SJCRH30 (cell line): ENCODE data around the gene SFTPA1. TPM values are rescaled to one million over a fixed set of nuclear protein-coding genes. Genes with fewer than 3 reads are reported as not detected.
A peak's percentile ranks its signal among the peaks of the same experiment; 100 is the strongest.
"Not testable (repeated sequence)": the region's sequence is repeated elsewhere in the genome, so short reads cannot be mapped to it uniquely, and the experiment has no call there.

Experiments used
- DNase-seq, 2 experiments: peaks; one replicate each; pipeline ENCODE4 v3.0.0-alpha.2; 2015 to 2020
- H3K27ac ChIP-seq: fragments of 250-450 bp; sonication (Bioruptor Pico); 2 replicates; pipeline ENCODE4 v1.5.1; 2020; ENCODE audit warnings: mild to moderate bottlenecking, moderate library complexity
- H3K27me3 ChIP-seq: fragments of 250-450 bp; sonication (Bioruptor Pico); 2 replicates; pipeline ENCODE4 v1.5.1; 2020; ENCODE audit warnings: mild to moderate bottlenecking, moderate library complexity
- H3K36me3 ChIP-seq: fragments of 250-450 bp; sonication (Bioruptor Pico); 2 replicates; pipeline ENCODE4 v1.5.1; 2020; ENCODE audit warnings: mild to moderate bottlenecking, moderate library complexity
- H3K4me1 ChIP-seq: fragments of 250-450 bp; sonication (Bioruptor Pico); 2 replicates; pipeline ENCODE4 v1.5.1; 2020; ENCODE audit warnings: mild to moderate bottlenecking, moderate library complexity
- H3K4me3 ChIP-seq: fragments of 250-450 bp; sonication (Bioruptor Pico); 2 replicates; pipeline ENCODE4 v1.5.1; 2020; ENCODE audit warnings: mild to moderate bottlenecking, moderate library complexity
- H3K9me3 ChIP-seq: fragments of 250-450 bp; sonication (Bioruptor Pico); replicated peaks from 2 replicates; pipeline ENCODE4 v1.5.1; 2020; ENCODE audit warnings: mild to moderate bottlenecking, moderate library complexity
- total RNA-seq: library from RNA; depleted of rRNA; stranded (reverse); fragments of >200 nt; shearing (Covaris generic); gene quantifications from 2 replicates; pipeline ENCODE4 v1.2.3, GENCODE V29; 2014; rRNA removed

The SFTPA1 gene
- not detected in 2 replicates for total RNA-seq

DNA sequence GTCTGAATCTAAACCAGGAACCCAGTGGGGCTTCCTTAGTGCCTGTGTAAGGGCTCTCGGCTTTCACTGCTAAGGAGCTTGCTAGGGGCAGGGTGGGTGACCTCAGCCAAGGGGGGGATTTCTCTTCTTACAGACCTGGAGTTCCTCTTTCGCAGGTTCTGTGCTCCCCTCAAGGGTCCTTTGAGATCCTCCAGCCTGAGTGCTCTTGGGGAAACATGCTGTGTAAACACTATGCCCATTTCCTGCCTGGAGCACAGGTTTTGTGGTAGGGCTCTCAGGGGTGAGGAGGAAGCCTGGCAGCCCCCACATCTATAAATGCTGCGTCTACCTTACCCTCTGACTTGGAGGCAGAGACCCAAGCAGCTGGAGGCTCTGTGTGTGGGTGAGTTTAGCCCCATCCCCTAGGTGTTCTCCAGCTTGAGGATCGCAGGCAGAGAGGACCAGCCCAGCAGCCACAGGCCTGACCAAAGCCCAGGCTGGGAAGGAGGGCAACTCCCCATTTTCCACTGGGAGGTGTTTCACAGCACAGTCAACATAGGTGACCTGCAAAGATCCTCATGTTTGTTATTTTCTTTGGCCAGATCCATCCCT, at the start of gene SFTPA1:
Gene SFTPA1, plus strand, starts transcription at position 339 of the 591 bp plus-strand sequence. CDS start 887 bp downstream, outside the sequence.
- Histone ChIP-seq H3K27me3 (no peaks in the 10 kb centered on the region), H3K36me3 (no peaks in the 10 kb centered on the region), H3K4me1 (no peaks in the 10 kb centered on the region), H3K9me3 (no peaks in the 10 kb centered on the region), H3K4me3 (no peak within 1 kb of the TSS), H3K27ac (no peak within 1 kb of the TSS)
- no peak for DNase-seq

DNA sequence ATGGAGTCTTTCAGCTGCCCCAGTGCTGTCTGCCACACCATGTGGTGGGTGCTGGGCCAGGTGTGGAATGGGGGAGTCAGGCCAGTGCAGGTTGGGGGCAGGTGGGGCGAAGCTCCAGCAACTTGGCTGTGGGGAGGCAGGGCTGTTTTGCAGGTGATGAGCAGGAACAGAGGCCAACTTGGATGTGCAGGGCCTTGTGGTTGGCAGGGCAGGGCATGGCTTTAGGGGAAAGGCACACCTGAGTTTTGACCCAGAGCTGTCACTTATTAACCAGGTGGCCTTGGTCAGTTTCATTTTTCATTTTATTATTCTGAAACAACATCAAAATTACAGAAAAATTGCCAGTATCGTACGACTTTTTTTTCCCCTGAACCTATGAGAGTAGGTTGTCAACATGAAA, 49.5 kb upstream of the SFTPA1 start:
- Histone ChIP-seq H3K9me3 (no peaks in the 10 kb centered on the region), H3K4me3 (no peak overlapping the region), H3K27me3 (no peaks in the 10 kb centered on the region), H3K27ac (no peak overlapping the region), H3K4me1 (no peaks in the 10 kb centered on the region), H3K36me3 (no peaks in the 10 kb centered on the region)
- no peak for DNase-seq

DNA sequence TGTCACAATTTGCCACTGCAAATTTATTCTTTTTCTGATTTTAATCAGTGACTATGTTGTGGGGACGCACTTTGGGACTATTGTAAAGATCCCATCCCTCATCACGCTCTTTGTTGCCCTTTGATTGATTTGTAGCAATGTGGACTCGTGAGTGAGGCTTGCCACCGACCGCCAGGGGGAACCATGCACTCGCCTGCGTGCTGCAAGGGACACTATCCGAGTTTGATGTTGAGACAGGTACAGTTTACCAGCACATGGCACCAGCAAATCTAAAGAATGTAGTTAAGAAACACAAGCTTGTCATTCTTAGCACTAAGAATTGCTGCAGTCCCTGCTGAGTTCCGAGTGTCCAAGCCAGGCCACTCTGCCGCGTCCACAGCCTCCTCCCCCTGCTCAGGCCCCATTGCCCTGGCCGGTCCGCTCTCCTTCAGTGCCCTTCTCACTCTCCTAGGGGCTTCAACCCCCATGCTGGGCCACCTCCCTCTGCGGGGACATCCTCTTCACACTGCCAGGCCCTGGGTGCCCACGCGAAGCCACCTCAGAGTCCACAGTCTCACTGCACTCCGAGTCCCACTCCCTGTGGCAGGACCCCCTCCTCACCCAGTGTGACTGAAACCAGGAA, 48.5 kb upstream of the SFTPA1 start:
- no peak overlapping the region for H3K27ac ChIP-seq
- no peak overlapping the region for H3K4me3 ChIP-seq
- no peaks in the 10 kb centered on the region for H3K9me3 ChIP-seq
- H3K4me1 ChIP-seq: no peaks in the 10 kb centered on the region
- H3K27me3 ChIP-seq: no peaks in the 10 kb centered on the region
- H3K36me3 ChIP-seq: no peaks in the 10 kb centered on the region
- DNase-seq: peak; percentile 42 to 66

DNA sequence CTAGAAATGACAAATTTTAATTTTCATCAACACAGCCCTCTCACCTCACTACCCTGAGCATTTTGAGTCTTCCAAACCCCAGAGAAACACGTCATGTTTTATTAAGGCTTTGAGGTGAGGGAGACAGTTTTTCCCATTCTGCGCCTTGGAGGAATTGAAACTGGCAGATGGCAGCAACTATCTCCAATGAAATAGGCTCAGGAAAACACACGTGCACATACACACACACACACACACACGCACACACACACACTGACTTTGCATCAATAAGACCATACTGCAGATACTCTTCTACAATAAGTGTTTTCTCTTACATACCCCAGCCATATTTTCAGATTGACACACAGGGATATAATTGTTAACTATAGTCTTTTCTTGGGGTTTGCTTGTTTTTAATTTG, 47.3 kb upstream of the SFTPA1 start:
- no peak overlapping the region for H3K27ac ChIP-seq
- no peak overlapping the region for H3K4me3 ChIP-seq
- H3K9me3 ChIP-seq: no peaks in the 10 kb centered on the region
- no peak for DNase-seq
- H3K4me1 ChIP-seq: no peaks in the 10 kb centered on the region
- no peaks in the 10 kb centered on the region for H3K27me3 ChIP-seq
- H3K36me3 ChIP-seq: no peaks in the 10 kb centered on the region

DNA sequence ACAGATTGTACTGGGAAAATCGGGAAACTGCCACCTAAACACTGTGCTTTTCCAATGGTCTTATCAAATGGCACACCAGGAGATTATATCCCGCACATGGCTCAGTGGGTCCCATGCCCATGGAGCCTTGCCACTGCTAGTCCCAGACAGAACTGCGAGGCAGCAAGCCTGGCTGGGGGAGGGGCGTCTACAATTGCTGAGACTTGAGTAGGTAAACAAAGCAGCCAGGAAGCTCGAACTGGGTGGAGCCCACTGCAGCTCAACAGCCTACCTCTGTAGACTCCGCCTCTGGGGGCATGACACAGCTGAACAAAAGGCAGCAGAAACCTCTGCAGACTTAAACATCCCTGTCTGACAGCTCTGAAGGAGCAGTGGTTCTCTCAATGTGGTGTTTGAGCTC, 40.1 kb upstream of the SFTPA1 start:
- DNase-seq, H3K4me3 ChIP-seq: not testable (repeated sequence)

DNA sequence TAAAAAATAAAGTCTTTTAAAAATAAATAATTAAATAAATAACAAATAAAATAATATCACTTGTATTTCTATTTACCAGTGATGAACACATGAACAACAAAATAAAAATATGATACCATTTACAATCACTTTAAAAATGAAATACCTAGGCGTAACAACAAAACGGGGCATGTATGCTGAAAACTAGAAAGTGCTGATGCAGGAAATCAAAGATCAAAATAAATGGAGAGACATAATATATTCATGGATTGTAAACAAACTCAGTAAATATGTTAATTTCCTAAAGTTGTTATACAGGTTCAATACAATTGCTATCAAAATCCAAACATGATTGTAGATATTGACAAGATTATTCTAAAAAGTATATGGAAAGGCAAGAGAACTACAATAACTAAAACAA, 31.4 kb upstream of the SFTPA1 start:
- Histone ChIP-seq H3K9me3 (peaks cover 10% of the 10 kb centered on the region), H3K36me3 (no peaks in the 10 kb centered on the region), H3K27me3 (no peaks in the 10 kb centered on the region), H3K4me1 (no peaks in the 10 kb centered on the region), H3K4me3 (no peak overlapping the region), H3K27ac (no peak overlapping the region)
- no peak for DNase-seq

More for the DNA sequence above, 40.1 kb upstream of the SFTPA1 start:
- not testable (repeated sequence) for H3K36me3 ChIP-seq, H3K27me3 ChIP-seq, H3K4me1 ChIP-seq, H3K27ac ChIP-seq, H3K9me3 ChIP-seq

DNA sequence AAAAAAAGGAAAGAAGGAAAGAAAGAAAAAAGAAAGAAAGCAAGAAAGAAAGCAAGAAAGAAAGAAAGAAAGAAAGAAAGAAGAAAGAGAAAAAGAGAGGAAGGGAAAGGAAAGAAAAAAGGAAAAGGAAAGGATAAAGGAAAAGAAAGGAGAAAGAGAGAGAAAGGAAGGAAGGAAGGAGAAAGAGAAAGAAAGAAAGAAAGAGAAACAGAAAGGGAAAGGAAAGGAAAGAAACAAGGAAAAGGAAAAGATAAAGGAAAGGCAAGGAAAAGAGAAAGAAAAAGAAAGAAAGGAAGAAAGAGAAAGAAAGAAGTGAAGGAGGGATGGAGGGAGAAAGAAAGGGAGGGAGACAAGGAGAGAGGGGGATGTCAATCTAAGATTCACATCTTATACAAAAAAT, 29.7 kb upstream of the SFTPA1 start:
- peaks cover 5% of the 10 kb centered on the region for H3K9me3 ChIP-seq
- H3K4me3 ChIP-seq: no peak overlapping the region
- no peaks in the 10 kb centered on the region for H3K4me1 ChIP-seq
- H3K27ac ChIP-seq: no peak overlapping the region
- H3K27me3 ChIP-seq: no peaks in the 10 kb centered on the region
- H3K36me3 ChIP-seq: no peaks in the 10 kb centered on the region
- no peak for DNase-seq

DNA sequence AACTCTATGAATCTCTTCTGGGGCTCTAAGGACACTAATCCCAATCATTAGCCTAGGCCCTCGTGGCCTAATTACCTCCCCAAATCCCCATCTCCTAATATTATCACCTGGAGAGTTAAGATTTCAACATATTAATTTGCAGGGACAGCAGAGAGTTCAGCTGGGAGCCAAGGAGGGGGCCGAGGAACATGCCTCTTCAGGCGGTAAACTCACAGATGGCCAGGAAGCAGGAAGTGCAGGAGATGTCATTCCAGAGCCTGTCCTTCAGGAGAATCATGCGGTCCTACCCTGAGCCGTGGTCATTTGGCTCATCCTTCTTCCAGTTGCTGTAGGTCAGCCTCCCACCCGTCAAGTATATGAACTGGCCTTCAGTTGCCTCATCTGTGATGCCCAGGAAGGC, 28.6 kb upstream of the SFTPA1 start:
- Histone ChIP-seq H3K9me3 (peaks cover 5% of the 10 kb centered on the region), H3K4me3 (no peak overlapping the region), H3K27me3 (no peaks in the 10 kb centered on the region), H3K27ac (no peak overlapping the region), H3K4me1 (no peaks in the 10 kb centered on the region), H3K36me3 (no peaks in the 10 kb centered on the region)
- no peak for DNase-seq

DNA sequence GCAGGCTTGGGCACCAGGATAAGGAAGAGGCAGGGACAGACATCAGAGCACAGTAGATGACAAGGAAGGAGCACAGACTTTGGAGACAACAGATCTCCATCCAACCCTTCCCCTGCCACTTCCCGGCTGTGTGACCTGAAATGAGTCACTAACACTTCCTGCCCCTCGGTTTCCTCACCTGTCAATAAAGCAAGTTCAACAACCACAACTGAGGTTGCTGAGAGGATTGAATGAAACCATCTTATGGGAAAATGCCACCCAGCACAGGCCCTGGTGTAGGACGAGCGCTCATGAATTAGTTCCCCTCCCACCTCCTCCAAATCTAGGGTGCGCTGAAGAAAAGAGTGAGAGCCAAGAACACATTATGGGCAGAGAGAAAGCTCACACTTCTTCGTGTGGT, 27.8 kb upstream of the SFTPA1 start:
- not testable (repeated sequence) for H3K36me3 ChIP-seq, H3K27ac ChIP-seq, H3K27me3 ChIP-seq, H3K4me1 ChIP-seq, H3K4me3 ChIP-seq, DNase-seq, H3K9me3 ChIP-seq

DNA sequence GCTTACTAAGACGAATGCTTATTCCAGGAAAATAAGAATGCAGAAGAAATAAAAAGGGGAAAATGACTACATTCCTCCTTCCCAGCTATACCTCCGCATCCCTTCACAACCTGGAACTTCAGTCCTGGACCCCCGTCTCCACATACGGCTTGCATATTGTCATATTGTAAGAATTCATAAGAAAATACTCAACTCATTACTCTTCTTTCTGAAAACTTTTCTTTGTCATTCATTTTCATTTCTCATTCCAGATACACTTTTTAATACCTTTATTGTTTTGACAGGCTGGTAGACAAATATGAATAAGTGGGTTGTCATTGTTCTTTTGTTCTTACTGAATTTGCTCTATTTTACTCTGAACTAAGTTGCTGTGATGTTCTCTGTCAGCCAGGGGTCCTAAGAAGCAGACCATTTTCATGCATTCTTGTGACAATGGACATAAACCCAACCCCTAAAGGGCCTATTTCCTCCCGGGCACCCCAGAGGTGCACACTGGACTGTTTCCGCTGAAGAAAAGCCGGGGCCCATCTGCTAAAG, 27.2 kb upstream of the SFTPA1 start:
- Histone ChIP-seq H3K4me3 (no peak overlapping the region), H3K36me3 (no peaks in the 10 kb centered on the region), H3K9me3 (no peaks in the 10 kb centered on the region), H3K4me1 (no peaks in the 10 kb centered on the region), H3K27ac (no peak overlapping the region), H3K27me3 (no peaks in the 10 kb centered on the region)
- no peak for DNase-seq

DNA sequence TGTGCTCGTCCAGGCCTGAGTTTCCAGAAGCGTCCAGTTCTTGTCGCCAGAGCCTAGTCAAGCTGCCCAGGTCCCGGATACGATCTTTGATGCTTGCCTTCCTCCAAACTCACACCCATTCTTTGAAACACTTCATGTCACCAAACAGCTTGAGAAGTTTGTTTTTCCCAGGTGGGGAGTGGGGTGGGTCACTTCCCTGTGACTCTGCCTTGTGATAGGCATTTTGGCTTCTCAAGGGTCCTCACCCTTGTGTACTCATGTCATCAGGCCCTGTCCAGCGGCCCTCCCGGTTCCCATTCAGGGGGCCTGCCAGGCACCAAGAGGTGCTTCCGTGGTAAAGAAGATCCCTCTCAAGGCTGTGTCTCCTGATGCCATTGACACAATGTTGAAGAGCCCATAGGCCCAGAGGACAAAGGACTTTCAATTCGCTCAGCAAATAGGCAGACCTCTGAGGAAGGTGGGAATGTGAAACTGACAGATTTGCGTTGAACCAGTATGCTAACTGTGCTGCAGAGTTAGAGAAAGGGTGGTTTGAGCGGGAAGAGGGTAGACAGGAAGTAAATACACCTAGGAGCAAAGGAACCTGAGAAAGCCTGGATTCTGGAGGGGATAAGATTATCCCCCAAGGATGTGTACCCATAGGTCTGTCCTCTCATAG, 24.7 kb upstream of the SFTPA1 start:
- no peaks in the 10 kb centered on the region for H3K9me3 ChIP-seq
- no peaks in the 10 kb centered on the region for H3K27me3 ChIP-seq
- H3K4me3 ChIP-seq: no peak overlapping the region
- DNase-seq: no peak
- no peaks in the 10 kb centered on the region for H3K4me1 ChIP-seq
- no peaks in the 10 kb centered on the region for H3K36me3 ChIP-seq
- no peak overlapping the region for H3K27ac ChIP-seq

DNA sequence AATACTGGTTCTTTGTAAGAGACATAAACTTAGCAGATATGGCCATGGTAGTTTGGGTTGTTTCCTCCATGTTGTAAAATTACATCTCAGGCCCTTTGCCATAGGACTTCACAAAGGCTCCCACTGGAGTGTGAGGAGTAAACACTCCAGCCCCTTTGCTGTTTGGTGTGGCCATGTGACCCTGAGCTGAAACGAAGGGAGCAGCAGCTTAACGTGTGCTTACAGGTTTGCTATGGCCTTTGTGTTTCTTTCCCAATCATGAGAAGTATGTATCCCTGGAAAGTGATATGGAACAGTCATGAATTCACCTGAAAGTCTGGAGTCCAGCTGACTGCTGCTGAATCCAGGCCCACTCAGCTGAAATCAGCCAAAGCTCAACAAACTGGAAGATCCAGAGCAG, 23.8 kb upstream of the SFTPA1 start:
- no peak overlapping the region for H3K27ac ChIP-seq
- no peak for DNase-seq
- H3K4me3 ChIP-seq: no peak overlapping the region
- no peaks in the 10 kb centered on the region for H3K4me1 ChIP-seq
- H3K9me3 ChIP-seq: no peaks in the 10 kb centered on the region
- H3K36me3 ChIP-seq: no peaks in the 10 kb centered on the region
- H3K27me3 ChIP-seq: no peaks in the 10 kb centered on the region

DNA sequence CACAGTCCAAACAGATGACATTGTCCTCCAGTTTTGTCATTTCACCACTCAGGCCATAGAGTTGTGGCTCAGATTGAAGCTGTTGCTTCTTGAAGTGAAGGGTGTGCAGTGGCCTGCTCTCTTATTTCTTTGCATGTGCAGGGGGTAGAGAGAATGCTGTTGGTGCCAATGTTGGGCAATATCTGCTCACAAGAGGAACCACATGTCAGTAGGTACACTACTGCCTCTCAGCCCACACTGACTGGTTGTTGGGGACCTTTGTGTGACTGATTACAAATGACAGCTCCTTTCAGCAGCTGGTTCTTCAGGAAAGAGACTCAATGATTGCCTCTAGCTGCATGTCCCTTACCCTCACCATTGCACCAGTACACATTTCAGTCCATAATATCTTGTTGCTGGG, 21.9 kb upstream of the SFTPA1 start:
- Histone ChIP-seq H3K4me1 (no peaks in the 10 kb centered on the region), H3K36me3 (no peaks in the 10 kb centered on the region), H3K27me3 (no peaks in the 10 kb centered on the region), H3K27ac (no peak overlapping the region), H3K9me3 (peaks cover 2% of the 10 kb centered on the region; the same call in 1 of the 2 replicates), H3K4me3 (no peak overlapping the region)
- no peak for DNase-seq

DNA sequence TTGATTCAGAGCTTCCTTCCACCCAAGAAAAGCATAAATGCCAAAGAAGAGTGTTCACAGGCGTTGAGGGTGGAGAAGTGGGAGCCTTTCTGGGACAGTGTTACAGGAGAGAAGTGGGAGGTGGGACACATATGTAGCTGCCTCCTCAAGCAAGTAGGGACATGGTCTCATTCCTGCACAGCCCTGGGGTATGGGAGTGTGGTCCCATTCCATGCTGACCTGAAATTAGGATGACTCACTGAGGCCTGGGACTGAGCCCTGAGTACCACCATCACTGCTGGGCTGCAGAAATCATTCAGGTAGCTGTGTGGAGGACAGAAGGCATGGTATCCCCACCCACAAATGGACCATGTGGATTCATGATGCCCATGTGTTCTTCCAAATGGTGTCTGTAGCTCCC, 17.4 kb upstream of the SFTPA1 start:
- DNase-seq: no peak

DNA sequence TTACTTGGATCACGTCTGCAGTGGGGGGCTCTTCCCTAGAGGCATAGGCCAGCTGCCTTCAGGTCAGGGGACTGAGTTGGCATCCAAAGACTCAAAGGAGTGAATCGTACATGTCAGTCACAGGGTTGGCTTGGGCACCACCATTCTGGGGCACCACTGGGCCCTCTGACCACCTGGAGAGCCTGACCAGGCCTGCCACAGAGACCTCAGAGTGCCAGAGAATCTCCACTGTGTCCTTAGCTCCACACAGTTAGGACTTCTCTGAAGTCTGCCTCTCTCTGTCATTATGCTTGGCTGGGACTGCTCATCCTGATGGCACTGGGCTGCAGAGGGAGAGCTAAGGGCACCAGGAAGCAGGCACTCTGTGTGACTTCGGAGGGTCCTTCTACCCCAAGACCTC, 16.2 kb upstream of the SFTPA1 start:
- H3K4me1 ChIP-seq, H3K27me3 ChIP-seq, DNase-seq, H3K36me3 ChIP-seq, H3K27ac ChIP-seq, H3K4me3 ChIP-seq: not testable (repeated sequence)
- H3K9me3 ChIP-seq: peaks cover 17% of the 10 kb centered on the region

More for the DNA sequence above, 17.4 kb upstream of the SFTPA1 start:
- H3K36me3 ChIP-seq: no peaks in the 10 kb centered on the region
- H3K4me3 ChIP-seq: no peak overlapping the region
- H3K27ac ChIP-seq: no peak overlapping the region
- no peaks in the 10 kb centered on the region for H3K27me3 ChIP-seq
- H3K9me3 ChIP-seq: peaks cover 14% of the 10 kb centered on the region
- no peaks in the 10 kb centered on the region for H3K4me1 ChIP-seq
